Measurements from ENCODE around the gene ZNF398. TPM values are rescaled to one million over a fixed set of nuclear protein-coding genes. Genes with fewer than 3 reads are reported as not detected.

The ZNF398 gene
- total and polyA plus RNA-seq, 4 donors: 2.6 to 14.1 (median 7.9) TPM

Other genes with a start within 250 kb of the ZNF398 start
- gene PDIA4, start 118.9 kb upstream of the ZNF398 start, total RNA-seq: 10 to 100 TPM; 80.0 to 86.0 TPM
- gene PDIA4, start 118.9 kb upstream of the ZNF398 start, polyA plus RNA-seq: 10 to 100 TPM; 24.4 to 47.7 TPM
- 1 to 10 TPM; 4.3 to 6.4 TPM for gene ZNF786, start 56.7 kb upstream of the ZNF398 start, total RNA-seq
- gene ZNF786, start 56.7 kb upstream of the ZNF398 start, polyA plus RNA-seq: 1 to 10 TPM in 1 of 2 donors, under 1 TPM in 1; 0.63 to 3.4 TPM
- gene ZNF425, start 21.1 kb upstream of the ZNF398 start, total RNA-seq: 1 to 10 TPM; 1.0 to 1.3 TPM
- gene ZNF425, start 21.1 kb upstream of the ZNF398 start, polyA plus RNA-seq: 1 to 10 TPM; 1.9 to 2.1 TPM
- 10 to 100 TPM; 15.5 to 21.4 TPM for gene ZNF282, start 48.1 kb downstream of the ZNF398 start, total RNA-seq
- gene ZNF282, start 48.1 kb downstream of the ZNF398 start, polyA plus RNA-seq: 1 to 10 TPM; 5.3 to 8.9 TPM
- 10 to 100 TPM in 1 of 2 donors, 1 to 10 TPM in 1; 7.8 to 11.7 TPM for gene ZNF212, start 92.2 kb downstream of the ZNF398 start, total RNA-seq
- gene ZNF212, start 92.2 kb downstream of the ZNF398 start, polyA plus RNA-seq: 10 to 100 TPM in 1 of 2 donors, 1 to 10 TPM in 1; 8.6 to 11.6 TPM
- 10 to 100 TPM; 14.6 to 23.8 TPM for gene ZNF783, start 114.7 kb downstream of the ZNF398 start, total RNA-seq
- 10 to 100 TPM in 1 of 2 donors, 1 to 10 TPM in 1; 1.0 to 17.1 TPM for gene ZNF783, start 114.7 kb downstream of the ZNF398 start, polyA plus RNA-seq

All from aorta (tissue), 4 donors.